Endothelial cell of umbilical vein (primary cell): ENCODE results near the gene LTF. TPM values are rescaled to one million over a fixed set of nuclear protein-coding genes. Genes with fewer than 3 reads are reported as not detected.

Experiments
- BruUV-seq: library from RNA; stranded (reverse); fragments of 400-500 nt; replicated peaks from 2 replicates; lab custom pipeline; 2021; lab: Mats Ljungman, UMichigan
- CTCF ChIA-PET: fragments of 300-600, 350-600 bp; sonication (Branson Sonifier 250); formaldehyde crosslinking; loops from one replicate; lab custom pipeline; 2021; ENCODE audit warnings: antibody characterized with exemption, inconsistent platforms; lab: Charles Lee
- POLR2A ChIA-PET: fragments of 300-600, 350-600 bp; sonication (Branson Sonifier 250); formaldehyde crosslinking; loops from one replicate; lab custom pipeline; 2021; ENCODE audit warnings: antibody characterized with exemption, inconsistent platforms; lab: Charles Lee
- DNase-seq: peaks from one replicate; pipeline ENCODE4 v3.0.0-alpha.2; 2011; ENCODE audit warnings: low read depth, low spot score
- FAIRE-seq: peaks from 2 replicates; lab custom pipeline; 2011; peaks lifted over from hg19 to GRCh38; lab: Jason Lieb, UNC
- H2AFZ ChIP-seq: 2 replicates; pipeline ENCODE4 v1.6.0; 2012; ENCODE audit warnings: low read depth, low read length, control low read depth, inconsistent platforms
- H3K27ac ChIP-seq: 2 replicates; pipeline ENCODE4 v1.5.1; 2011; ENCODE audit warnings: low read depth, mild to moderate bottlenecking, control low read depth, low read length, moderate library complexity; ENCODE audit not compliant: insufficient read depth
- H3K27me3 ChIP-seq, 2 experiments: 2 replicates each; pipeline versions ENCODE4 v1.6.0 to v1.6.1; 2011; ENCODE audit warnings: low read length in 2 of 2, mixed read lengths in 1 of 2; ENCODE audit not compliant: control insufficient read depth in 2 of 2, insufficient read depth in 2 of 2
- H3K36me3 ChIP-seq, 2 experiments: 2 replicates in 1 of 2; 3 replicates in 1 of 2; pipeline ENCODE4 v1.5.1; 2011; ENCODE audit warnings: low read length in 2 of 2, mild to moderate bottlenecking in 1 of 2, moderate library complexity in 1 of 2; ENCODE audit not compliant: control insufficient read depth in 2 of 2, insufficient read depth in 2 of 2; ENCODE audit errors: extremely low read depth in 1 of 2
- H3K4me1 ChIP-seq: 3 replicates; pipeline ENCODE4 v1.5.1; 2011; ENCODE audit warnings: mild to moderate bottlenecking, low read length; ENCODE audit not compliant: control insufficient read depth, insufficient read depth; ENCODE audit errors: extremely low read depth
- H3K4me2 ChIP-seq: 2 replicates; pipeline ENCODE4 v1.6.1; 2011; ENCODE audit warnings: low read length, control low read depth, mixed read lengths; ENCODE audit not compliant: insufficient read depth
- H3K4me3 ChIP-seq, 3 experiments: fragments of 200-600 bp in 1 of 3; sonication (generic), shearing (Covaris generic) in 1 of 3; replicated peaks in 1 of 3; 2 replicates each; pipeline ENCODE4 v1.5.1; 2011 to 2016; ENCODE audit warnings: control low read depth in 3 of 3, low read length in 3 of 3, mild to moderate bottlenecking in 2 of 3, inconsistent platforms in 1 of 3, low read depth in 1 of 3, moderate library complexity in 1 of 3; ENCODE audit not compliant: insufficient read depth in 1 of 3
- H3K79me2 ChIP-seq: 2 replicates; pipeline ENCODE4 v1.6.0; 2012; ENCODE audit warnings: low read length, inconsistent platforms; ENCODE audit not compliant: control insufficient read depth, insufficient read depth
- H3K9ac ChIP-seq: replicated peaks from 2 replicates; pipeline ENCODE3; 2011; ENCODE audit warnings: low read length, control low read depth; ENCODE audit not compliant: insufficient read depth; ENCODE audit errors: extremely low read depth
- H3K9me1 ChIP-seq: replicated peaks from 3 replicates; pipeline ENCODE4 v1.6.0; 2011; ENCODE audit warnings: mild to moderate bottlenecking, low read length; ENCODE audit not compliant: control insufficient read depth, insufficient read depth; ENCODE audit errors: extremely low read depth
- H3K9me3 ChIP-seq: replicated peaks from 2 replicates; pipeline ENCODE4 v1.5.1; 2012; ENCODE audit warnings: low read length, inconsistent platforms; ENCODE audit not compliant: control insufficient read depth, insufficient read depth
- H4K20me1 ChIP-seq: replicated peaks from 2 replicates; pipeline ENCODE3; 2011; ENCODE audit warnings: mild to moderate bottlenecking, low read length; ENCODE audit not compliant: control insufficient read depth, insufficient read depth; ENCODE audit errors: extremely low read depth
- FOS ChIP-seq: IDR thresholded peaks from 2 replicates; pipeline ENCODE4 v1.6.1; 2011; ENCODE audit warnings: mild to moderate bottlenecking, low read length, moderate library complexity, borderline replicate concordance; ENCODE audit not compliant: insufficient read depth
- JUN ChIP-seq: IDR thresholded peaks from 2 replicates; pipeline ENCODE4 v1.6.1; 2011; ENCODE audit warnings: borderline replicate concordance, low read depth; ENCODE audit not compliant: insufficient read length, insufficient read depth
- MAX ChIP-seq: IDR thresholded peaks from 2 replicates; pipeline ENCODE4 v1.6.1; 2011; ENCODE audit not compliant: insufficient read depth, insufficient read length
- POLR2AphosphoS5 ChIP-seq: IDR thresholded peaks from 2 replicates; pipeline ENCODE4 v1.6.1; 2012; ENCODE audit warnings: low read depth, mild to moderate bottlenecking, control low read depth, low read length, moderate library complexity; ENCODE audit not compliant: insufficient read depth
- dilution Hi-C: fragments of 300-500 bp; cut with MboI; formaldehyde crosslinking; loops from one replicate; pipeline ENCODE4 v1.15.0; 2019; ENCODE audit warnings: low sequenced_read_pairs; ENCODE audit not compliant: extremely low pct_ligation_motif_present
- intact Hi-C: fragments of 100-400 bp; cut with micrococcal nuclease; formaldehyde crosslinking; loops from one replicate; pipeline ENCODE4 v1.10.0; 2022
- polyA plus RNA-seq, 4 experiments: library from polyadenylated mRNA; depleted of rRNA in 3 of 4; stranded (reverse) in 3 of 4; unstranded in 1 of 4; fragments of >200 nt; gene quantifications; 2 replicates each; pipeline versions ENCODE4 v1.2.1 to v1.2.3, GENCODE V29; 2011 to 2012; ENCODE audit warnings: missing spikeins in 1 of 4
- total RNA-seq: library from RNA; stranded (reverse); gene quantifications from 2 replicates; pipeline ENCODE4 v1.2.3, GENCODE V29; 2021
- TF ChIP-seq, protein P1 (sequence below), 2 donors: IDR thresholded peaks; 1 replicate in 1 of 2; 2 replicates in 1 of 2; pipeline ENCODE4 v1.5.1; 2011; ENCODE audit warnings: low read length in 2 of 2, mild to moderate bottlenecking in 2 of 2, moderate library complexity in 2 of 2, control low read depth in 1 of 2, inconsistent platforms in 1 of 2, low read depth in 1 of 2; ENCODE audit not compliant: insufficient read depth in 1 of 2; ENCODE audit errors: extremely low read depth in 1 of 2

The LTF gene
- total and polyA plus RNA-seq, 2 donors (not counting 3 experiments of a cell fraction or from before 2014, with no cell fraction given), result not detected

- DNase-seq, result peak; percentile 40
- H2AFZ ChIP-seq, result peak overlapping the region; percentile 89
- H3K4me3 ChIP-seq, result peak overlapping the region in 2 of 3 experiments; percentile 19 to 67
- CTCF ChIA-PET, result interaction anchor here (0.5 to 6.8 kb wide), 7 partner anchors 10 to 1923 kb away, joined by 3 to 50 read pairs (median 5); no protein-coding TSS in a partner anchor
- H3K27me3 ChIP-seq, result no peaks in the 10 kb centered on the region
- H3K4me1 ChIP-seq, result peaks cover 50% of the 10 kb centered on the region
- dilution Hi-C loops (no loop called here), intact Hi-C loops (loop anchor here (1.0 kb wide), 1 partner anchor 22 kb away; no protein-coding TSS in a partner anchor)
- POLR2A ChIA-PET, result no interaction called here
- BruUV-seq, result no TSS peak
- no peaks in the 10 kb centered on the region for H3K36me3 ChIP-seq
- peak overlapping the region; percentile 77 for H3K9ac ChIP-seq
- H3K27ac ChIP-seq, result peak overlapping the region; percentile 63
- FAIRE-seq, result no peak
- peak overlapping the region; percentile 93 for H3K4me2 ChIP-seq
- no peak for TF ChIP-seq POLR2AphosphoS5
- TF ChIP-seq MAX, result no peak
- no peak for TF ChIP-seq JUN
- TF ChIP-seq FOS, result no peak
- TF ChIP-seq, protein P1, sequence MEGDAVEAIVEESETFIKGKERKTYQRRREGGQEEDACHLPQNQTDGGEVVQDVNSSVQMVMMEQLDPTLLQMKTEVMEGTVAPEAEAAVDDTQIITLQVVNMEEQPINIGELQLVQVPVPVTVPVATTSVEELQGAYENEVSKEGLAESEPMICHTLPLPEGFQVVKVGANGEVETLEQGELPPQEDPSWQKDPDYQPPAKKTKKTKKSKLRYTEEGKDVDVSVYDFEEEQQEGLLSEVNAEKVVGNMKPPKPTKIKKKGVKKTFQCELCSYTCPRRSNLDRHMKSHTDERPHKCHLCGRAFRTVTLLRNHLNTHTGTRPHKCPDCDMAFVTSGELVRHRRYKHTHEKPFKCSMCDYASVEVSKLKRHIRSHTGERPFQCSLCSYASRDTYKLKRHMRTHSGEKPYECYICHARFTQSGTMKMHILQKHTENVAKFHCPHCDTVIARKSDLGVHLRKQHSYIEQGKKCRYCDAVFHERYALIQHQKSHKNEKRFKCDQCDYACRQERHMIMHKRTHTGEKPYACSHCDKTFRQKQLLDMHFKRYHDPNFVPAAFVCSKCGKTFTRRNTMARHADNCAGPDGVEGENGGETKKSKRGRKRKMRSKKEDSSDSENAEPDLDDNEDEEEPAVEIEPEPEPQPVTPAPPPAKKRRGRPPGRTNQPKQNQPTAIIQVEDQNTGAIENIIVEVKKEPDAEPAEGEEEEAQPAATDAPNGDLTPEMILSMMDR (IDR thresholded peaks at IDR 0.05; ENCODE audit: extremely low read depth in 1 of 2, insufficient read depth in 1 of 2, low read depth in 1 of 2, low read length in 2 of 2), result no peak
- no peaks in the 10 kb centered on the region for H3K9me1 ChIP-seq
- no peaks in the 10 kb centered on the region for H3K9me3 ChIP-seq
- H3K79me2 ChIP-seq, result no peaks in the 10 kb centered on the region
- H4K20me1 ChIP-seq, result no peaks in the 10 kb centered on the region
These were observed 56.7 kb downstream of the LTF start for GRCh38 chr3:46407970-46408369.
